GM12878 (cell line): ENCODE data around the gene TET3. TPM values are rescaled to one million over a fixed set of nuclear protein-coding genes. Genes with fewer than 3 reads are reported as not detected.

Experiments
- ATAC-seq: fragments of 200-7000 bp; cut with Tn5 transposase; 3 replicates; pipeline ENCODE4 v1.9.1; 2020; ENCODE audit warnings: mild to moderate bottlenecking, moderate library complexity
- BruUV-seq: library from RNA; stranded (reverse); fragments of 400-500 nt; replicated peaks from 2 replicates; lab custom pipeline; 2021; lab: Mats Ljungman, UMichigan
- CTCF ChIA-PET: fragments of 300-600 bp; sonication (Branson Sonifier 250); formaldehyde crosslinking; extraction: SDS; loops from one replicate; lab custom pipeline; 2021; ENCODE audit warnings: inconsistent platforms; lab: Yijun Ruan, JAX
- POLR2A ChIA-PET: fragments of 350-600 bp; formaldehyde crosslinking; extraction: SDS; loops from one replicate; lab custom pipeline; 2021; ENCODE audit warnings: inconsistent platforms; lab: Charles Lee
- RAD21 ChIA-PET: fragments of 300-600 bp; sonication (Branson Sonifier 250); formaldehyde crosslinking; loops from one replicate; lab custom pipeline; 2023; ENCODE audit warnings: antibody characterized with exemption; ENCODE audit not compliant: unreplicated experiment; lab: Charles Lee
- SMC1A ChIA-PET: fragments of 300-600 bp; sonication (Branson Sonifier 250); formaldehyde crosslinking; loops from one replicate; lab custom pipeline; 2023; ENCODE audit not compliant: unreplicated experiment, uncharacterized antibody; lab: Charles Lee
- DNase-seq: peaks from one replicate; pipeline ENCODE4 v3.0.0-alpha.2; 2011; ENCODE audit warnings: low read depth, low spot score
- FAIRE-seq: peaks from 3 replicates; lab custom pipeline; 2011; peaks lifted over from hg19 to GRCh38; lab: Jason Lieb, UNC
- H2AFZ ChIP-seq: 2 replicates; pipeline ENCODE4 v1.6.0; 2011; ENCODE audit warnings: low read depth, low read length, control low read depth; ENCODE audit not compliant: control insufficient read depth
- H3K27ac ChIP-seq: 2 replicates; pipeline ENCODE4 v1.5.1; 2011; ENCODE audit warnings: control low read depth; ENCODE audit not compliant: control insufficient read depth, insufficient read depth
- H3K27me3 ChIP-seq, 2 experiments: replicated peaks in 1 of 2; 2 replicates each; pipeline versions ENCODE4 v1.6.0 to v1.6.1; 2011; ENCODE audit warnings: low read length in 1 of 2; ENCODE audit not compliant: control insufficient read depth in 2 of 2, insufficient read depth in 2 of 2
- H3K36me3 ChIP-seq, 2 experiments: 2 replicates each; pipeline ENCODE4 v1.5.1; 2011; ENCODE audit warnings: low read length in 1 of 2; ENCODE audit not compliant: control insufficient read depth in 2 of 2, insufficient read depth in 2 of 2
- H3K4me1 ChIP-seq: 2 replicates; pipeline ENCODE4 v1.6.1; 2011; ENCODE audit warnings: mild to moderate bottlenecking, low read length, moderate library complexity, mixed read lengths; ENCODE audit not compliant: control insufficient read depth, insufficient read depth
- H3K4me2 ChIP-seq: 2 replicates; pipeline ENCODE4 v1.6.0; 2011; ENCODE audit warnings: control low read depth; ENCODE audit not compliant: control insufficient read depth, insufficient read depth
- H3K4me3 ChIP-seq: fragments of 200-600 bp; sonication (generic); 2 replicates; pipeline ENCODE4 v1.5.1; 2016
- H3K79me2 ChIP-seq: 2 replicates; pipeline ENCODE4 v1.6.0; 2011; ENCODE audit warnings: low read length; ENCODE audit not compliant: control insufficient read depth, insufficient read depth
- H3K9ac ChIP-seq: 2 replicates; pipeline ENCODE4 v1.8.0; 2011; ENCODE audit warnings: low read length, control low read depth, mixed read lengths; ENCODE audit not compliant: control insufficient read depth, insufficient read depth
- H3K9me3 ChIP-seq: replicated peaks from 3 replicates; pipeline ENCODE4 v1.5.1; 2011; ENCODE audit warnings: mild to moderate bottlenecking, low read length; ENCODE audit not compliant: control insufficient read depth, insufficient read depth
- H4K20me1 ChIP-seq: 2 replicates; pipeline ENCODE4 v1.6.0; 2011; ENCODE audit not compliant: control insufficient read depth, insufficient read depth
- BCL11A ChIP-seq: IDR thresholded peaks from 2 replicates; pipeline ENCODE4 v1.6.1; 2011; ENCODE audit warnings: low read depth, low read length
- BCL3 ChIP-seq: IDR thresholded peaks from 2 replicates; pipeline ENCODE4 v1.6.1; 2011; ENCODE audit warnings: borderline replicate concordance, low read depth, mild to moderate bottlenecking, moderate library complexity, low read length; ENCODE audit not compliant: insufficient read depth, poor library complexity, severe bottlenecking
- CBFB ChIP-seq: IDR thresholded peaks from 2 replicates; pipeline ENCODE4 v1.6.1; 2016; ENCODE audit warnings: antibody characterized with exemption, low read depth
- FOXK2 ChIP-seq: fragments of 450-650 bp; IDR thresholded peaks from 2 replicates; pipeline ENCODE4 v1.6.1; 2017; ENCODE audit warnings: mild to moderate bottlenecking, moderate library complexity
- LARP7 ChIP-seq: fragments of 450-650 bp; IDR thresholded peaks from 2 replicates; pipeline ENCODE4 v1.6.1; 2017; ENCODE audit warnings: mild to moderate bottlenecking
- SMARCA5 ChIP-seq: fragments of 450-650 bp; IDR thresholded peaks from 2 replicates; pipeline ENCODE4 v1.6.1; 2017; ENCODE audit warnings: mild to moderate bottlenecking
- SPI1 ChIP-seq: IDR thresholded peaks from 2 replicates; pipeline ENCODE4 v1.6.1; 2011; ENCODE audit warnings: low read depth, mild to moderate bottlenecking, low read length, moderate library complexity, borderline replicate concordance; ENCODE audit not compliant: insufficient read depth
- TCF12 ChIP-seq: IDR thresholded peaks from 2 replicates; pipeline ENCODE4 v1.6.1; 2011; ENCODE audit warnings: low read depth, mild to moderate bottlenecking, low read length
- WGBS: methylation state at CpG from one replicate; pipeline ENCODE4 v1.1.6; 2016; ENCODE audit warnings: low lambda C conversion rate; ENCODE audit not compliant: insufficient replicate concordance, insufficient coverage; ENCODE audit errors: missing lambda C conversion rate; 5-methylcytosine and 5-hydroxymethylcytosine counted together
- in situ Hi-C: fragments of 300-500 bp; cut with MboI; formaldehyde crosslinking; loops from 9 replicates; pipeline ENCODE4 v1.14.3; 2018; ENCODE audit warnings: mixed read lengths
- intact Hi-C: fragments of 100-400 bp; cut with micrococcal nuclease; formaldehyde crosslinking; loops from one replicate; pipeline ENCODE4 v1.14.2; 2022; ENCODE audit not compliant: unreplicated experiment
- polyA plus RNA-seq, 11 experiments: library from polyadenylated mRNA; depleted of rRNA in 4 of 11; unstranded in 6 of 11; stranded (reverse) in 5 of 11; fragments of >200 nt; fragmentation: Nextera tagmentation in 4 of 11; fragmentation: Illumina TruSeq in 1 of 11; extraction: Ambion mirVana in 4 of 11; extraction: Trizol in 1 of 11; gene quantifications; 1 replicate in 1 of 11; 2 replicates in 10 of 11; pipeline versions ENCODE4 v1.2.1 to v1.2.3, GENCODE V29; 2011 to 2016; ENCODE audit warnings: inconsistent platforms in 2 of 11, missing spikeins in 2 of 11, low read depth in 1 of 11
- total RNA-seq, 4 experiments: library from RNA; depleted of rRNA in 3 of 4; stranded (reverse); fragments of >200 nt in 3 of 4; fragmentation: Illumina TruSeq in 1 of 4; extraction: Trizol in 1 of 4; gene quantifications; 2 replicates each; pipeline versions ENCODE4 v1.2.1 to v1.2.3, GENCODE V29; 2013 to 2021
- TF ChIP-seq, protein P1 (sequence below): fragments of 450-650 bp; IDR thresholded peaks from 2 replicates; pipeline ENCODE4 v1.6.1; 2017; ENCODE audit warnings: low read depth, mild to moderate bottlenecking, moderate library complexity
- TF ChIP-seq, protein P2 (sequence below): fragments of 450-650 bp; IDR thresholded peaks from 2 replicates; pipeline ENCODE4 v1.6.1; 2016; ENCODE audit warnings: mild to moderate bottlenecking

TET3 gene
- total and polyA plus RNA-seq, 10 of the 15 experiments (the other 5 are each of a cell fraction or from before 2014, with no cell fraction given): 0.77 to 25.9 (median 8.5) TPM

GRCh38 chr2:73947412-73948018 is 37.2 kb upstream of the TET3 start:
- Histone ChIP-seq H3K4me1 (peaks cover 4% of the 10 kb centered on the region; the same call in 1 of the 2 replicates), H2AFZ (no peak overlapping the region), H3K27ac (no peak overlapping the region), H4K20me1 (no peaks in the 10 kb centered on the region), H3K79me2 (peaks cover 23% of the 10 kb centered on the region), H3K9ac (no peak overlapping the region), H3K9me3 (no peaks in the 10 kb centered on the region), H3K4me3 (no peak overlapping the region), H3K4me2 (no peak overlapping the region), H3K36me3 (peaks cover 18 to 29% of the 10 kb centered on the region in 2 experiments), H3K27me3 (no peaks in the 10 kb centered on the region)
- no peak for DNase-seq
- ChIA-PET RAD21 (no interaction called here), CTCF (no interaction called here), SMC1A (interaction anchor here (0.9 to 2.4 kb wide), 3 partner anchors 23 to 148 kb away, joined by 3 to 15 read pairs (median 4); no protein-coding TSS in a partner anchor), POLR2A (interaction anchor here (0.6 kb wide), 1 partner anchor 235 kb away, joined by 3 read pairs; no protein-coding TSS in a partner anchor)
- no TSS peak for BruUV-seq
- in situ Hi-C loops: no loop called here
- no peak for ATAC-seq
- intact Hi-C loops: no loop called here
- TF ChIP-seq SPI1 (peak; percentile 41; the same call in 1 of the 2 replicates), SMARCA5 (no peak)
- FAIRE-seq: no peak
- WGBS: 81% methylated on average over 5 of the region's 5 CpGs

DNA sequence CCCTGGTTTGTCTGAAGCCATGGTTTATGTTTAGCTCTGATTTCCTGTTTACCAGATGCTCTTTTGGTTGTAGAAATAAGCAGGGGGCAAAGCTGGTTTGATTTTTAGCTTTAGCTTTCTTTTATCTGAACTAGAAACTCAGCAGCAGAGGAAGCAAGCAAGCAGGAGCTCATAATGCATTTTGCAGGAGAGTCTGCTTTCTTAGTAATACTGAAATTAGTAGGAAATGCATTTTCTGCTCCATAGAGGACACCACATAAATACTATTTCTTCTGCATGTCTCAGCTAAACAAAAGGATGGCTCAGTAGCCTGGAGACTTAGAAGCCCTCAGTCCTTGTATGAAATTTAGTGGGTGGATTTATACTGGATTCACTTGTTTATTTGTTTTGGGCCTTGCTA is 34.9 kb upstream of the TET3 start:
- Histone ChIP-seq H3K27me3 (no peaks in the 10 kb centered on the region), H3K4me2 (no peak overlapping the region), H3K4me3 (no peak overlapping the region), H3K36me3 (peaks cover 20 to 42% of the 10 kb centered on the region in 2 experiments), H3K27ac (no peak overlapping the region), H3K9me3 (no peaks in the 10 kb centered on the region; the same call in 2 of the 3 replicates), H4K20me1 (no peaks in the 10 kb centered on the region), H2AFZ (no peak overlapping the region), H3K79me2 (peaks cover 8% of the 10 kb centered on the region), H3K9ac (no peak overlapping the region), H3K4me1 (peaks cover 4% of the 10 kb centered on the region; the same call in 1 of the 2 replicates)
- CTCF ChIA-PET: interaction anchor here (0.6 to 1.6 kb wide), 4 partner anchors 10 to 20 kb away, joined by 3 to 6 read pairs (median 4); no protein-coding TSS in a partner anchor
- SMC1A ChIA-PET: interaction anchor here (0.8 to 2.4 kb wide), 8 partner anchors 12 to 161 kb away, joined by 3 to 15 read pairs (median 4); no protein-coding TSS in a partner anchor
- intact Hi-C loops: no loop called here
- no peak for ATAC-seq
- FAIRE-seq: no peak
- no peak for DNase-seq
- BruUV-seq: no TSS peak
- POLR2A ChIA-PET: interaction anchor here (0.6 to 1.6 kb wide), 3 partner anchors 15 to 102 kb away, joined by 3 to 5 read pairs (median 3); no protein-coding TSS in a partner anchor
- RAD21 ChIA-PET: no interaction called here
- in situ Hi-C loops: no loop called here
- TF ChIP-seq BCL3: no peak
- TF ChIP-seq BCL11A: no peak
- no peak for TF ChIP-seq LARP7
- TF ChIP-seq FOXK2: no peak
- TF ChIP-seq TCF12: no peak
- TF ChIP-seq, protein P1, sequence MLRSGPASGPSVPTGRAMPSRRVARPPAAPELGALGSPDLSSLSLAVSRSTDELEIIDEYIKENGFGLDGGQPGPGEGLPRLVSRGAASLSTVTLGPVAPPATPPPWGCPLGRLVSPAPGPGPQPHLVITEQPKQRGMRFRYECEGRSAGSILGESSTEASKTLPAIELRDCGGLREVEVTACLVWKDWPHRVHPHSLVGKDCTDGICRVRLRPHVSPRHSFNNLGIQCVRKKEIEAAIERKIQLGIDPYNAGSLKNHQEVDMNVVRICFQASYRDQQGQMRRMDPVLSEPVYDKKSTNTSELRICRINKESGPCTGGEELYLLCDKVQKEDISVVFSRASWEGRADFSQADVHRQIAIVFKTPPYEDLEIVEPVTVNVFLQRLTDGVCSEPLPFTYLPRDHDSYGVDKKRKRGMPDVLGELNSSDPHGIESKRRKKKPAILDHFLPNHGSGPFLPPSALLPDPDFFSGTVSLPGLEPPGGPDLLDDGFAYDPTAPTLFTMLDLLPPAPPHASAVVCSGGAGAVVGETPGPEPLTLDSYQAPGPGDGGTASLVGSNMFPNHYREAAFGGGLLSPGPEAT: no peak
- TF ChIP-seq, protein P2, sequence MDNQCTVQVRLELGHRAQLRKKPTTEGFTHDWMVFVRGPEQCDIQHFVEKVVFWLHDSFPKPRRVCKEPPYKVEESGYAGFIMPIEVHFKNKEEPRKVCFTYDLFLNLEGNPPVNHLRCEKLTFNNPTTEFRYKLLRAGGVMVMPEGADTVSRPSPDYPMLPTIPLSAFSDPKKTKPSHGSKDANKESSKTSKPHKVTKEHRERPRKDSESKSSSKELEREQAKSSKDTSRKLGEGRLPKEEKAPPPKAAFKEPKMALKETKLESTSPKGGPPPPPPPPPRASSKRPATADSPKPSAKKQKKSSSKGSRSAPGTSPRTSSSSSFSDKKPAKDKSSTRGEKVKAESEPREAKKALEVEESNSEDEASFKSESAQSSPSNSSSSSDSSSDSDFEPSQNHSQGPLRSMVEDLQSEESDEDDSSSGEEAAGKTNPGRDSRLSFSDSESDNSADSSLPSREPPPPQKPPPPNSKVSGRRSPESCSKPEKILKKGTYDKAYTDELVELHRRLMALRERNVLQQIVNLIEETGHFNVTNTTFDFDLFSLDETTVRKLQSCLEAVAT: no peak
- no peak for TF ChIP-seq CBFB
